ENCODE measurements around the gene LCNL1.

- TF ChIP-seq CTCF (IDR thresholded peaks at IDR 0.05): no peak
- TF ChIP-seq SIN3A (IDR thresholded peaks at IDR 0.05; ENCODE audit: borderline replicate concordance, insufficient read depth, low read depth, low read length): no peak
- TF ChIP-seq REST (IDR thresholded peaks at IDR 0.05; ENCODE audit: insufficient read depth in 1 of 2, low read depth in 2 of 2, low read length in 1 of 2): no peak
- TF ChIP-seq POLR2AphosphoS5 (IDR thresholded peaks at IDR 0.05; ENCODE audit: low read depth, low read length): no peak
These were observed at the start of gene LCNL1 for GRCh38 chr9:136982232-136983051.

Data from Panc1 (cell line).